Ovary (tissue), 3 donors: ENCODE data around the gene ERN1.

Experiments used
- EP300 ChIP-seq: sonication (generic); formaldehyde crosslinking; IDR thresholded peaks from one replicate; pipeline ENCODE4 v1.6.1; 2017; ENCODE audit warnings: antibody characterized with exemption
- POLR2A ChIP-seq: fragments of 450-650 bp; IDR thresholded peaks from one replicate; pipeline ENCODE4 v1.6.1; 2017; ENCODE audit warnings: antibody characterized with exemption, mild to moderate bottlenecking, moderate library complexity
- TF ChIP-seq, protein P1 (sequence below), 3 donors: fragments of 450-650 bp in 2 of 3; fragments of 200-600 bp in 1 of 3; IDR thresholded peaks; one replicate each; pipeline versions ENCODE4 v1.5.1 to v1.8.0; 2016 to 2022; ENCODE audit warnings: antibody characterized with exemption in 3 of 3, mild to moderate bottlenecking in 1 of 3
- donor health status: DM: no; HTN: no; CAD: no.

DNA sequence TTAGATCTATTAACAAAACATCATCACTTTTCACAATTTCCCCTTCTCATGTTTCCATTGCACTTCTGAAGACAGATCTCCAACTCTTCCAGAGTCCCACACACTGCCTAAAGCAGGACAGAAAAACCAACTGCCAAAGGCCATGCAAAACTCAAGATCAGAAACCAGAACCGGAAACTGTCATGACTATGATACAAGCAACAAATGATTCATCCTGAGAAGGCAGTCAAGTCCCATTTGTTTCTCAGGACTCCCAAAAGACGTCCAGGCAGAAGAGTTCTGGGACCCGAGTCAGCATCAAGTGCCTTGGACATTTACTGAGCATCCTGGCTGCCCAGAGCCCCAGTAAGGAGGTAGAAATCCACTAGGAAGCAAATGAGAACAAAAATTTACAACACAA, 38.8 kb downstream of the ERN1 start:
- no peak for TF ChIP-seq POLR2A
- no peak for TF ChIP-seq EP300
- TF ChIP-seq, protein P1, sequence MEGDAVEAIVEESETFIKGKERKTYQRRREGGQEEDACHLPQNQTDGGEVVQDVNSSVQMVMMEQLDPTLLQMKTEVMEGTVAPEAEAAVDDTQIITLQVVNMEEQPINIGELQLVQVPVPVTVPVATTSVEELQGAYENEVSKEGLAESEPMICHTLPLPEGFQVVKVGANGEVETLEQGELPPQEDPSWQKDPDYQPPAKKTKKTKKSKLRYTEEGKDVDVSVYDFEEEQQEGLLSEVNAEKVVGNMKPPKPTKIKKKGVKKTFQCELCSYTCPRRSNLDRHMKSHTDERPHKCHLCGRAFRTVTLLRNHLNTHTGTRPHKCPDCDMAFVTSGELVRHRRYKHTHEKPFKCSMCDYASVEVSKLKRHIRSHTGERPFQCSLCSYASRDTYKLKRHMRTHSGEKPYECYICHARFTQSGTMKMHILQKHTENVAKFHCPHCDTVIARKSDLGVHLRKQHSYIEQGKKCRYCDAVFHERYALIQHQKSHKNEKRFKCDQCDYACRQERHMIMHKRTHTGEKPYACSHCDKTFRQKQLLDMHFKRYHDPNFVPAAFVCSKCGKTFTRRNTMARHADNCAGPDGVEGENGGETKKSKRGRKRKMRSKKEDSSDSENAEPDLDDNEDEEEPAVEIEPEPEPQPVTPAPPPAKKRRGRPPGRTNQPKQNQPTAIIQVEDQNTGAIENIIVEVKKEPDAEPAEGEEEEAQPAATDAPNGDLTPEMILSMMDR (IDR thresholded peaks at IDR 0.05): no peak
